HG02885 (cell line): ENCODE results near the gene CEP295NL.
"Not testable (repeated sequence)": the region's sequence is repeated elsewhere in the genome, so short reads cannot be mapped to it uniquely, and the experiment has no call there.

ENCODE experiments used
- ATAC-seq: cut with Tn5 transposase; IDR thresholded peaks from one replicate; pipeline ENCODE4 v1.9.1; 2021; ENCODE audit warnings: mild to moderate bottlenecking; ENCODE audit not compliant: unreplicated experiment, poor library complexity

Gene CEP295NL

GRCh38 chr17:78872486-78872885, 30.5 kb downstream of the CEP295NL start:
- ATAC-seq, result no peak

- ATAC-seq, result no peak
Observed at GRCh38 chr17:78870621-78871020, 32.4 kb downstream of the CEP295NL start.

GRCh38 chr17:78868391-78868790, 34.6 kb downstream of the CEP295NL start:
- no peak for ATAC-seq

- ATAC-seq, result not testable (repeated sequence)
Observed at GRCh38 chr17:78867046-78867445, 36.0 kb downstream of the CEP295NL start.

GRCh38 chr17:78865682-78866390, 37.2 kb downstream of the CEP295NL start:
- ATAC-seq, result no peak

GRCh38 chr17:78864117-78864516, 38.9 kb downstream of the CEP295NL start:
- ATAC-seq, result no peak

GRCh38 chr17:78862073-78863023, 40.7 kb downstream of the CEP295NL start:
- no peak for ATAC-seq

- no peak for ATAC-seq
Observed at GRCh38 chr17:78861229-78861628, 41.8 kb downstream of the CEP295NL start.

- no peak for ATAC-seq
Observed at GRCh38 chr17:78859051-78859450, 44.0 kb downstream of the CEP295NL start.

GRCh38 chr17:78857266-78857665, 45.7 kb downstream of the CEP295NL start:
- ATAC-seq, result no peak

- ATAC-seq, result no peak
Observed at GRCh38 chr17:78855561-78856165, 47.3 kb downstream of the CEP295NL start.

- ATAC-seq, result no peak
Observed at GRCh38 chr17:78854508-78854907, 48.5 kb downstream of the CEP295NL start.

- no peak for ATAC-seq
Observed at GRCh38 chr17:78853926-78854394, 49.0 kb downstream of the CEP295NL start.

- ATAC-seq, result no peak
Observed at GRCh38 chr17:78852709-78853121, 50.3 kb downstream of the CEP295NL start.

GRCh38 chr17:78849026-78849425, 54.0 kb downstream of the CEP295NL start:
- no peak for ATAC-seq

GRCh38 chr17:78847052-78847451, 55.9 kb downstream of the CEP295NL start:
- no peak for ATAC-seq

- ATAC-seq, result no peak
Observed at GRCh38 chr17:78844301-78845005, 58.5 kb downstream of the CEP295NL start.

- no peak for ATAC-seq
Observed at GRCh38 chr17:78842881-78843565, 60.0 kb downstream of the CEP295NL start.

GRCh38 chr17:78840780-78841611, 62.0 kb downstream of the CEP295NL start, which contains the start of gene USP36:
Gene USP36 (minus strand): TSS chr17:78840814. CDS start chr17:78836363, 4,451 bp downstream.
- peak; percentile 89 for ATAC-seq
